H9 (cell line): ENCODE data around the gene LAMP1. TPM values are rescaled to one million over a fixed set of nuclear protein-coding genes. Genes with fewer than 3 reads are reported as not detected.

ENCODE experiments used
- DNase-seq: peaks from one replicate; pipeline ENCODE4 v3.0.0-alpha.2; 2017
- H2AFZ ChIP-seq: one replicate; pipeline ENCODE4 v1.6.1; 2013; ENCODE audit warnings: mild to moderate bottlenecking, low read length, control low read depth, moderate library complexity
- H2AK5ac ChIP-seq: 2 replicates; pipeline ENCODE4 v1.6.1; 2013; ENCODE audit warnings: low read length, control low read depth, mixed read lengths; ENCODE audit not compliant: insufficient read length
- H2BK120ac ChIP-seq: one replicate; pipeline ENCODE4 v1.6.1; 2013; ENCODE audit warnings: low read depth, mild to moderate bottlenecking, low read length, control low read depth, inconsistent platforms; ENCODE audit not compliant: poor library complexity, severe bottlenecking
- H2BK12ac ChIP-seq: 2 replicates; pipeline ENCODE4 v1.6.1; 2013; ENCODE audit warnings: low read length, control low read depth, mixed read lengths, low read depth; ENCODE audit not compliant: insufficient read length
- H2BK15ac ChIP-seq: 2 replicates; pipeline ENCODE4 v1.6.1; 2013; ENCODE audit warnings: low read depth, low read length, control low read depth
- H2BK20ac ChIP-seq: one replicate; pipeline ENCODE4 v1.6.1; 2013; ENCODE audit warnings: low read depth, mild to moderate bottlenecking, low read length, control low read depth, inconsistent platforms; ENCODE audit not compliant: poor library complexity, severe bottlenecking
- H2BK5ac ChIP-seq: 2 replicates; pipeline ENCODE4 v1.6.1; 2013; ENCODE audit warnings: low read length, control low read depth, mixed read lengths; ENCODE audit not compliant: insufficient read length
- H3K14ac ChIP-seq: 2 replicates; pipeline ENCODE4 v1.6.1; 2013; ENCODE audit warnings: low read length, control low read depth; ENCODE audit not compliant: insufficient read depth
- H3K18ac ChIP-seq: 2 replicates; pipeline ENCODE4 v1.6.1; 2013; ENCODE audit warnings: low read depth, mild to moderate bottlenecking, mixed read lengths, low read length, control low read depth; ENCODE audit not compliant: insufficient read length
- H3K23ac ChIP-seq: 2 replicates; pipeline ENCODE4 v1.6.1; 2013; ENCODE audit warnings: low read length, control low read depth, mixed read lengths, low read depth; ENCODE audit not compliant: insufficient read length
- H3K23me2 ChIP-seq: 2 replicates; pipeline ENCODE4 v1.6.1; 2013; ENCODE audit warnings: low read depth, mild to moderate bottlenecking, mixed read lengths, low read length, control low read depth; ENCODE audit not compliant: insufficient read length, poor library complexity, severe bottlenecking
- H3K27ac ChIP-seq: 2 replicates; pipeline ENCODE4 v1.5.1; 2013; ENCODE audit warnings: low read length, control low read depth, mixed read lengths, low read depth; ENCODE audit not compliant: insufficient read length
- H3K27me3 ChIP-seq: 2 replicates; pipeline ENCODE4 v1.6.1; 2013; ENCODE audit warnings: low read length, control low read depth, inconsistent platforms; ENCODE audit not compliant: insufficient read depth
- H3K4ac ChIP-seq: 2 replicates; pipeline ENCODE4 v1.6.1; 2013; ENCODE audit warnings: low read depth, mild to moderate bottlenecking, control low read depth, inconsistent platforms, low read length, moderate library complexity
- H3K4me1 ChIP-seq: 2 replicates; pipeline ENCODE4 v1.6.1; 2013; ENCODE audit warnings: low read length, control low read depth, inconsistent platforms; ENCODE audit not compliant: insufficient read depth
- H3K4me2 ChIP-seq: 2 replicates; pipeline ENCODE4 v1.6.1; 2013; ENCODE audit warnings: low read length, control low read depth, mixed read lengths; ENCODE audit not compliant: insufficient read length, insufficient read depth
- H3K56ac ChIP-seq: 2 replicates; pipeline ENCODE4 v1.6.1; 2013; ENCODE audit warnings: low read depth, mild to moderate bottlenecking, mixed read lengths, low read length, control low read depth; ENCODE audit not compliant: insufficient read length
- H3K79me1 ChIP-seq: 2 replicates; pipeline ENCODE4 v1.6.1; 2013; ENCODE audit warnings: low read depth, mild to moderate bottlenecking, moderate library complexity, low read length, control low read depth, inconsistent platforms; ENCODE audit not compliant: insufficient read depth, poor library complexity, severe bottlenecking
- H3K79me2 ChIP-seq: 2 replicates; pipeline ENCODE4 v1.6.1; 2013; ENCODE audit warnings: low read length, control low read depth, inconsistent platforms; ENCODE audit not compliant: insufficient read depth
- H3K9ac ChIP-seq: 2 replicates; pipeline ENCODE4 v1.6.1; 2013; ENCODE audit warnings: low read length, control low read depth, mixed read lengths; ENCODE audit not compliant: insufficient read length; ENCODE audit errors: extremely low read depth
- H3K9me3 ChIP-seq: one replicate; pipeline ENCODE4 v1.6.1; 2013; ENCODE audit warnings: low read depth, low read length, inconsistent platforms; ENCODE audit not compliant: control insufficient read depth
- H3T11ph ChIP-seq: one replicate; pipeline ENCODE4 v1.6.1; 2013; ENCODE audit warnings: mild to moderate bottlenecking, low read length, control low read depth, inconsistent platforms
- H4K20me1 ChIP-seq: one replicate; pipeline ENCODE4 v1.6.1; 2013; ENCODE audit not compliant: control insufficient read depth, insufficient read length, insufficient read depth
- H4K5ac ChIP-seq: 2 replicates; pipeline ENCODE4 v1.6.1; 2013; ENCODE audit warnings: low read depth, mild to moderate bottlenecking, mixed read lengths, low read length, control low read depth; ENCODE audit not compliant: insufficient read length
- H4K8ac ChIP-seq: replicated peaks from 2 replicates; pipeline ENCODE4 v1.6.1; 2013; ENCODE audit warnings: low read length, control low read depth, mixed read lengths, low read depth; ENCODE audit not compliant: insufficient read length
- H4K91ac ChIP-seq: 2 replicates; pipeline ENCODE4 v1.6.1; 2013; ENCODE audit warnings: low read depth, mild to moderate bottlenecking, moderate library complexity, mixed read lengths, low read length, control low read depth; ENCODE audit not compliant: insufficient read length
- H3K27ac Mint-ChIP-seq, 3 experiments: 2 replicates in 2 of 3; 3 replicates in 1 of 3; pipeline ENCODE4 v1.8.0; 2020 to 2021; ENCODE audit warnings: mixed read lengths in 3 of 3, mild to moderate bottlenecking in 1 of 3, moderate library complexity in 1 of 3
- H3K27me3 Mint-ChIP-seq: 2 replicates; pipeline ENCODE4 v1.8.0; 2021; ENCODE audit warnings: low read depth, mild to moderate bottlenecking, moderate library complexity, mixed read lengths
- H3K36me3 Mint-ChIP-seq, 3 experiments: 2 replicates in 2 of 3; 3 replicates in 1 of 3; pipeline ENCODE4 v1.8.0; 2020 to 2021; ENCODE audit warnings: low read depth in 3 of 3, mixed read lengths in 3 of 3; ENCODE audit not compliant: insufficient read depth in 1 of 3
- H3K4me1 Mint-ChIP-seq, 2 experiments: 2 replicates each; pipeline ENCODE4 v1.8.0; 2020; ENCODE audit warnings: mixed read lengths in 2 of 2
- H3K4me3 Mint-ChIP-seq, 2 experiments: 2 replicates in 1 of 2; 3 replicates in 1 of 2; pipeline ENCODE4 v1.8.0; 2020 to 2021; ENCODE audit warnings: mild to moderate bottlenecking in 2 of 2, mixed read lengths in 2 of 2, moderate library complexity in 1 of 2
- H3K9me3 Mint-ChIP-seq, 2 experiments: 2 replicates in 1 of 2; 3 replicates in 1 of 2; pipeline ENCODE4 v1.8.0; 2020; ENCODE audit warnings: mild to moderate bottlenecking in 2 of 2, mixed read lengths in 2 of 2, moderate library complexity in 1 of 2
- WGBS: extraction: QIAGEN DNeasy Blood & Tissue Kit; methylation state at CpG from one replicate; pipeline ENCODE4 v1.1.7; 2013; ENCODE audit warnings: missing lambda C conversion rate, low lambda C conversion rate, mixed read lengths; ENCODE audit not compliant: insufficient read length; ENCODE audit errors: extremely low coverage; 5-methylcytosine and 5-hydroxymethylcytosine counted together
- total RNA-seq: library from RNA; stranded (reverse); gene quantifications from 2 replicates; pipeline ENCODE4 v1.2.1, GENCODE V29; 2021
- TF ChIP-seq, protein P1 (sequence below): fragments of 200-600 bp; sonication (generic); conservative IDR thresholded peaks from 3 replicates; pipeline ENCODE4 v1.8.0; 2021; ENCODE audit warnings: antibody characterized with exemption, mild to moderate bottlenecking

LAMP1 gene
- total RNA-seq, 1 experiment from 2014 or later, result 131 TPM

DNA sequence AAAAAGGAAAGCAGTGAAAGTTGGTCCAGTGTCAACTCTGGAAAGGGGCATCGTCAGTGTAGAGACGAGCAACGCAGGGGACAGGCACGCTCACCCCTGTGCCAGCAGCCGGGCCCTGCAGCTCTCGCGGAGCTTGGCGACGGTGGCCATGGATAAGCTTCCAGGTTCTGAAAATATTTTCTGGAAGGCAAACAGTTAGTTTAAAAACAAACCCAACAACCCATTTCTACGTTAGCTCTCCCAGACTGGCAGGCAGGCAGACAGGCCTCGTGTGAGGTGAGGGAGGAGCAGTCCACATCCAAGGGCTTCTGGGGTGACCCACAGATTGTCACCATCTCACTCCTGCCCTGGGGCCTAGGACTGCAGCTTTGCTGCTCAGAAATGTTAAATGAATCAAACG, 27.4 kb downstream of the LAMP1 start:
- Mint-ChIP-seq H3K36me3 (peaks cover 39 to 75% (median 72%) of the 10 kb centered on the region in 3 experiments; a peak in 6 of 7 replicates), H3K4me3 (no peak overlapping the region), H3K27ac (peak overlapping the region in 1 of 3 experiments; percentile 34; a peak in 1 of 7 replicates), H3K9me3 (no peaks in the 10 kb centered on the region), H3K27me3 (peaks cover 3% of the 10 kb centered on the region; the same call in 1 of the 2 replicates), H3K4me1 (peaks cover 0 to 2% of the 10 kb centered on the region in 2 experiments; a peak in 1 of 4 replicates)
- Histone ChIP-seq H3T11ph (no peak overlapping the region), H2BK5ac (no peak overlapping the region), H3K79me1 (no peaks in the 10 kb centered on the region), H2BK12ac (no peak overlapping the region), H3K4me2 (no peak overlapping the region), H3K27me3 (no peaks in the 10 kb centered on the region), H3K9ac (no peak overlapping the region), H3K9me3 (no peaks in the 10 kb centered on the region), H4K5ac (no peak overlapping the region), H4K20me1 (peaks cover 3% of the 10 kb centered on the region), H3K79me2 (no peaks in the 10 kb centered on the region), H3K14ac (no peak overlapping the region), H2AK5ac (no peak overlapping the region), H2BK120ac (no peak overlapping the region), H3K56ac (no peak overlapping the region), H2AFZ (no peak overlapping the region), H2BK15ac (no peak overlapping the region), H4K8ac (no peak overlapping the region), H3K23me2 (no peaks in the 10 kb centered on the region), H3K18ac (no peak overlapping the region), H3K4me1 (no peaks in the 10 kb centered on the region), H3K23ac (no peak overlapping the region), H4K91ac (no peak overlapping the region), H3K4ac (no peak overlapping the region), H3K27ac (no peak overlapping the region), H2BK20ac (no peak overlapping the region)
- DNase-seq, result no peak
- TF ChIP-seq, protein P1, sequence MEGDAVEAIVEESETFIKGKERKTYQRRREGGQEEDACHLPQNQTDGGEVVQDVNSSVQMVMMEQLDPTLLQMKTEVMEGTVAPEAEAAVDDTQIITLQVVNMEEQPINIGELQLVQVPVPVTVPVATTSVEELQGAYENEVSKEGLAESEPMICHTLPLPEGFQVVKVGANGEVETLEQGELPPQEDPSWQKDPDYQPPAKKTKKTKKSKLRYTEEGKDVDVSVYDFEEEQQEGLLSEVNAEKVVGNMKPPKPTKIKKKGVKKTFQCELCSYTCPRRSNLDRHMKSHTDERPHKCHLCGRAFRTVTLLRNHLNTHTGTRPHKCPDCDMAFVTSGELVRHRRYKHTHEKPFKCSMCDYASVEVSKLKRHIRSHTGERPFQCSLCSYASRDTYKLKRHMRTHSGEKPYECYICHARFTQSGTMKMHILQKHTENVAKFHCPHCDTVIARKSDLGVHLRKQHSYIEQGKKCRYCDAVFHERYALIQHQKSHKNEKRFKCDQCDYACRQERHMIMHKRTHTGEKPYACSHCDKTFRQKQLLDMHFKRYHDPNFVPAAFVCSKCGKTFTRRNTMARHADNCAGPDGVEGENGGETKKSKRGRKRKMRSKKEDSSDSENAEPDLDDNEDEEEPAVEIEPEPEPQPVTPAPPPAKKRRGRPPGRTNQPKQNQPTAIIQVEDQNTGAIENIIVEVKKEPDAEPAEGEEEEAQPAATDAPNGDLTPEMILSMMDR, result no peak
- no CpG with 5 or more reads among the region's 12 CpGs for WGBS
